Astrocyte of the cerebellum (primary cell): Measurements from ENCODE around the gene RCOR1.

Experiments used
- DNase-seq: peaks from one replicate; pipeline ENCODE4 v3.0.0-alpha.2; 2011; ENCODE audit warnings: low read depth
- H3K4me3 ChIP-seq: 2 replicates; pipeline ENCODE4 v1.5.1; 2011; ENCODE audit warnings: mild to moderate bottlenecking, low read depth, low read length, moderate library complexity
- CTCF ChIP-seq: IDR thresholded peaks from 2 replicates; pipeline ENCODE4 v1.5.1; 2012; ENCODE audit warnings: low read length, low read depth, moderate library complexity, mild to moderate bottlenecking; ENCODE audit errors: missing control alignments
- in situ Hi-C: cut with HindIII; loops from 2 replicates; pipeline ENCODE4 v1.10.0; 2017; ENCODE audit warnings: low sequenced_read_pairs

The RCOR1 gene

DNA sequence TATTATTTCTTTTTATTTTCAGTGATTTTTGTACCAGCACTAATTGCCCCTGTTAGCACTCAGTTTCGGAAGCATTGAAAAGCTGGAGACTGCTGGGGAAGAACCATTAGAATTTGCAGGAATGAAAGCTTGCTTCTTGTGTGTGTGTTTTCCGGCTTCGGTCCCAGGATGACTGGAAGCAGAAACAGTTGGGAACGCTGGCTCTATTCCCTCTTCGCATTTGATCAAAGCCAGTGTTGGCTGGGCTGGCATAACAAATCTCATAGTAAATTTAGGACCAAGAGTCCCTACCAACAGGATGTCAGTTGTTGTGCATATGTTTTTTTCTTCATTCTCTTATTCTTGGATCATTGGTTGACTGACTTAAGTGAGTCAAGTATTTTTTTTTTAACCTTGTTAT lies 131.2 kb downstream of the RCOR1 start:
- TF ChIP-seq CTCF, result no peak
- no peak for DNase-seq
- in situ Hi-C loops, result no loop called here
- H3K4me3 ChIP-seq, result no peak overlapping the region

DNA sequence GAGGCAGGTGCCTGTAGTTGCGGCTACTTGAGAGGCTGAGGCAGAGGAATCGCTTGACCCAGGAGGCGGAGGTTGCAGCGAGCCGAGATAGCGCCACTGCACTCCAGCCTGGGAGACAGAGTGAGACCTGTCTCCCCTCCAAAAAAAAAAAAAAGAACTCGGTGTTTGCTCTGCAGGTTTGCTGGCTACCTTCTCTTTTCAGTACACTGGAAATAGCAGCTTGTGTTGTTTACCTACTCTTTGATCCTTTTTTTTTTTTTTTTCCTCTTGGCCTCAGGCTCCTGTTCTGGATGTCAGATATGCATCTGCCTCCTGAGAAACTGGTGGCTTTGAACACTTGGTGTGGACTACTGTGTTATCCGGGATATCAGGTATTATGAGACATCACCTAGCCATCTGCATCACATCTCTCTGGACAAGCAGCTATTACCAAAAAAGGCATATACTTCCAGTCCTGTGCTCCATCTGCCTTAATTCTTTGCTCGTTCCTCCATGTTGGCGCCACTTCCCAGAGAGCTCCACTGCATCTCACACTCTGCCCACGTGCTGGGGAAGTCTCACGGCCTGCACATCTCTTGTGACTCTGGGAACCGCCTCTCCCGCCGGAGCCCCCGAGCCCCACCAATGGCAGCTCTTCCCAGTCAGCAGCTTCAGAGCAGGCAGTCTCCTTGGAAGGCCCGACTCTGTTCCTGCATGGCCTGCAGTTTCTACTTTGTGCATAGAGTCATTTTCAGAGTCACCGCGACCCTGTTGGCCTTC lies 133.9 kb downstream of the RCOR1 start:
- DNase-seq, result no peak
- no peak for TF ChIP-seq CTCF
- in situ Hi-C loops, result no loop called here
- no peak overlapping the region for H3K4me3 ChIP-seq

GRCh38 chr14:102727336-102728095 lies 135.1 kb downstream of the RCOR1 start:
- no peak for DNase-seq
- in situ Hi-C loops, result no loop called here
- no peak overlapping the region for H3K4me3 ChIP-seq
- no peak for TF ChIP-seq CTCF

DNA sequence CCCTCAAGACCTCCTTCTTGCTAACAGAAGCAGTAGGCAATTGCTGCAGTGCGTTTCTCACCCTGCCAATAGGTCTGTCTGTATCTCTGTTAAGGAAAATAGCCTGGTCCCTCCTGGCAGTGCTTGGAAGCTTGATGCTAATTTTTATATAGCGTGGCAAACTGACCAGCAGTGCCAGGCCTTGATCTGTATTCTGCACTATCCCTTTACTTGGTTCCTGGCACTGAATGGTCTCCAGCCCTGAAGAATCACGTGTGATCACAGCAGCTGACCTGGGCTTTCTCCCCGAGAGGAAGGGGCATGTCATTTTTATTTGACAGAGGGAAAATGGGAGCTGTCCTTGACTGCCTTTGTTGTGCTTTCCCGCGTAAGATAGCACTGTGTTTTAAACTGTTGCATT lies 136.1 kb downstream of the RCOR1 start:
- in situ Hi-C loops, result no loop called here
- no peak for DNase-seq
- no peak overlapping the region for H3K4me3 ChIP-seq
- no peak for TF ChIP-seq CTCF

GRCh38 chr14:102729268-102729667 lies 136.8 kb downstream of the RCOR1 start:
- in situ Hi-C loops, result no loop called here
- DNase-seq, result no peak
- H3K4me3 ChIP-seq, result no peak overlapping the region
- TF ChIP-seq CTCF, result no peak

DNA sequence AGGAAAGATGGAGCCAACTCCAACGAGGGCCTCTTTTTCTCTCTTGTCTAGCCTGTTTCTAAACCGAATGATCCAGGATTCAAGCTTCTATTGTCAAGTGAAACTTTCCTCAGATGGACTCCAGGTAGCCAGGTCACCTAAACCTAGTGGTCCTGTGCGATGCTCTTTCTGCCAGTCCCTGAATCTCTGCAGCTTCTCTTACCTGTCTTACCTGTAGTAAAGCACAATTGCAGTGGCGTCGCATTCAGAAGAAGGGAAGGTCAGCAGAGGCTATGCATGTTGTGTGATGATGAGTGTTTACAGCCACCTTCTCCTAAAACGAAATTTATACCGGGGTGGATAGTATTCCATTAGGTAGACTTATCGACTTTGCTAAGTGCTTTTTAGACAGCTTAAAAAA lies 137.4 kb downstream of the RCOR1 start:
- H3K4me3 ChIP-seq, result no peak overlapping the region
- no peak for TF ChIP-seq CTCF
- in situ Hi-C loops, result no loop called here
- no peak for DNase-seq
